Ovary (tissue), 3 donors: ENCODE results near the gene RBMS1.

Experiments
- CTCF ChIP-seq, 3 donors: fragments of 450-650 bp in 2 of 3; fragments of 200-600 bp in 1 of 3; IDR thresholded peaks; one replicate each; pipeline versions ENCODE4 v1.5.1 to v1.8.0; 2016 to 2022; ENCODE audit warnings: antibody characterized with exemption in 3 of 3, mild to moderate bottlenecking in 1 of 3
- EP300 ChIP-seq: sonication (generic); formaldehyde crosslinking; IDR thresholded peaks from one replicate; pipeline ENCODE4 v1.6.1; 2017; ENCODE audit warnings: antibody characterized with exemption
- donor health status: DM: no; HTN: no; CAD: no.

- TF ChIP-seq CTCF (IDR thresholded peaks at IDR 0.05) (no peak), EP300 (no peak)
Measured at GRCh38 chr2:160517731-160518130, 24.1 kb upstream of the RBMS1 start.
